Astrocyte of the cerebellum (primary cell): ENCODE results near the gene TOP1.

Experiments
- DNase-seq: peaks from one replicate; pipeline ENCODE4 v3.0.0-alpha.2; 2011; ENCODE audit warnings: low read depth
- H3K4me3 ChIP-seq: 2 replicates; pipeline ENCODE4 v1.5.1; 2011; ENCODE audit warnings: mild to moderate bottlenecking, low read depth, low read length, moderate library complexity
- in situ Hi-C: cut with HindIII; loops from 2 replicates; pipeline ENCODE4 v1.10.0; 2017; ENCODE audit warnings: low sequenced_read_pairs
- TF ChIP-seq, protein P1 (sequence below): IDR thresholded peaks from 2 replicates; pipeline ENCODE4 v1.5.1; 2012; ENCODE audit warnings: low read length, low read depth, moderate library complexity, mild to moderate bottlenecking; ENCODE audit errors: missing control alignments

TOP1 gene

GRCh38 chr20:41054070-41054846, 25.6 kb downstream of the TOP1 start:
- in situ Hi-C loops, result loop anchor here (10.0 kb wide), 1 partner anchor 69 kb away; no protein-coding TSS in a partner anchor
- H3K4me3 ChIP-seq, result no peak overlapping the region
- no peak for DNase-seq
- TF ChIP-seq, protein P1, sequence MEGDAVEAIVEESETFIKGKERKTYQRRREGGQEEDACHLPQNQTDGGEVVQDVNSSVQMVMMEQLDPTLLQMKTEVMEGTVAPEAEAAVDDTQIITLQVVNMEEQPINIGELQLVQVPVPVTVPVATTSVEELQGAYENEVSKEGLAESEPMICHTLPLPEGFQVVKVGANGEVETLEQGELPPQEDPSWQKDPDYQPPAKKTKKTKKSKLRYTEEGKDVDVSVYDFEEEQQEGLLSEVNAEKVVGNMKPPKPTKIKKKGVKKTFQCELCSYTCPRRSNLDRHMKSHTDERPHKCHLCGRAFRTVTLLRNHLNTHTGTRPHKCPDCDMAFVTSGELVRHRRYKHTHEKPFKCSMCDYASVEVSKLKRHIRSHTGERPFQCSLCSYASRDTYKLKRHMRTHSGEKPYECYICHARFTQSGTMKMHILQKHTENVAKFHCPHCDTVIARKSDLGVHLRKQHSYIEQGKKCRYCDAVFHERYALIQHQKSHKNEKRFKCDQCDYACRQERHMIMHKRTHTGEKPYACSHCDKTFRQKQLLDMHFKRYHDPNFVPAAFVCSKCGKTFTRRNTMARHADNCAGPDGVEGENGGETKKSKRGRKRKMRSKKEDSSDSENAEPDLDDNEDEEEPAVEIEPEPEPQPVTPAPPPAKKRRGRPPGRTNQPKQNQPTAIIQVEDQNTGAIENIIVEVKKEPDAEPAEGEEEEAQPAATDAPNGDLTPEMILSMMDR, result no peak

DNA sequence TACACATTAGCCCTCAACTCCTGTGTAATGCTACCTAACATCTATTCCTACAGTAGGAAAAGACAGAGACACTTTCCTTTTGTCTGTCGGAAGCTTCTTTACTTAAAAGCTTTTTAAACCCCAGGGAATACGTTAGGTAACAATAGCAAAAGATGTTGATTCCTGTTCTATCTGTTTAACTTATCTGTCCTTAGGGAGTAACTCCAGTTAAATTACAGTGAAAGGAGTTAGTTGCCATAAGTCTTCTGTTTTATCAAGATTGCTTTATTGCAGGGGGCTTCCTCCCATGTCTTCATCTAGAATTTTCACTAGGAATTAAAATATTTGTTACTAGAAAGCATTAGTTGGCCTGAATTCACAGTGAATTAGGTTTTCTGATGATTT, 26.2 kb downstream of the TOP1 start:
- H3K4me3 ChIP-seq, result no peak overlapping the region
- TF ChIP-seq, protein P1, result no peak
- no peak for DNase-seq
- in situ Hi-C loops, result loop anchor here (10.0 kb wide), 1 partner anchor 70 kb away; no protein-coding TSS in a partner anchor

DNA sequence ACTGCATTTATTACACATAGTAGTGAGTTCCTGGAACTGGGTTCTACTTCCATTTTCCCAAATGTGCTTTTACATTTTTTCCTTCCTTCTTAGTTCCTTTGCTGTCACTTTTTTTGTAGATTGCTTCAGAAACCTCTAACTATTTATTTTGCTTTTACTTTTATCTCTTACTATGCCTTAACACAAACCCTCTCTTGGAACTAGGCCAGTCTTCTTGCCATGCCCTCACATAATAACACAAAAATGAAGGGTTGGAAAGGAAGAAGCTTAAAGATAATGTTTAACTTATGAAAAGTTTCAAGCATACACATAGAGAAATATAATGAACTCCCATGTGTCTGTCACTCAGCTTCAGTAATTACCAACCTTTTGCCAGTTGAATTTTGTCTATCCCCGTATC, 27.1 kb downstream of the TOP1 start:
- in situ Hi-C loops, result loop anchor here (10.0 kb wide), 1 partner anchor 71 kb away; no protein-coding TSS in a partner anchor
- no peak for DNase-seq
- no peak overlapping the region for H3K4me3 ChIP-seq
- TF ChIP-seq, protein P1, result no peak

DNA sequence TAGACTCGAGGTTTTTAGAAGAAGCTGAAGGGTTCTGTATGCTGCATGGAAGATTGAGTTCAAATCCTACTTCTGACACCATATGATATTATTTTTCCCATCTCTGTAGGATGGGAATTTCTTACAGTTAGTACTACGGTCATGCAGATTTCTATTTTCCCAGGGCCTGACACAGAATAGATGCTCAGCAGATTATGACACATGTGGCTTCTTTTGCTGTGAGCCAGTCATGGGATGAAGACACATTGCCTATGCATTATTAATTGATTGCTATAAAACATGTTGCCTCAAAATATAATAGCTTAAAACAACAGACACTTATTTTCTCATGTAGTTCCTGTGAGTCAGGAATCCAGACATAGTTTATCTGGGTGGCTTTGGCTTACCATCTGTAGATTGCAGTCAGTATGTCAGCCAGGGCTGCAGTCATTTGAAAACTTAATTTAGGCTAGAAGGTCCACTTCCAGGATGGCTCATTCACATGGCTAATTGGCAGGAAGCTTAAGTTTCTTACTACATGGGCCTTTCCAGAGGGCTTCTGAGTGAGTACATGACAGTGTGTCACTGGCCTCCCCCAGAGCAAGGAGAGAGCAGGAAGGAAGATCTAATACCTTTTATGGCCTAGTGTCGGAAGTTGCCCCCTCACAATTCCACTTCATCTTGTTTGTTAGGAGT, 29.5 kb downstream of the TOP1 start:
- TF ChIP-seq, protein P1, result no peak
- in situ Hi-C loops, result loop anchor here (10.0 kb wide), 1 partner anchor 73 kb away; no protein-coding TSS in a partner anchor
- no peak for DNase-seq
- H3K4me3 ChIP-seq, result no peak overlapping the region

DNA sequence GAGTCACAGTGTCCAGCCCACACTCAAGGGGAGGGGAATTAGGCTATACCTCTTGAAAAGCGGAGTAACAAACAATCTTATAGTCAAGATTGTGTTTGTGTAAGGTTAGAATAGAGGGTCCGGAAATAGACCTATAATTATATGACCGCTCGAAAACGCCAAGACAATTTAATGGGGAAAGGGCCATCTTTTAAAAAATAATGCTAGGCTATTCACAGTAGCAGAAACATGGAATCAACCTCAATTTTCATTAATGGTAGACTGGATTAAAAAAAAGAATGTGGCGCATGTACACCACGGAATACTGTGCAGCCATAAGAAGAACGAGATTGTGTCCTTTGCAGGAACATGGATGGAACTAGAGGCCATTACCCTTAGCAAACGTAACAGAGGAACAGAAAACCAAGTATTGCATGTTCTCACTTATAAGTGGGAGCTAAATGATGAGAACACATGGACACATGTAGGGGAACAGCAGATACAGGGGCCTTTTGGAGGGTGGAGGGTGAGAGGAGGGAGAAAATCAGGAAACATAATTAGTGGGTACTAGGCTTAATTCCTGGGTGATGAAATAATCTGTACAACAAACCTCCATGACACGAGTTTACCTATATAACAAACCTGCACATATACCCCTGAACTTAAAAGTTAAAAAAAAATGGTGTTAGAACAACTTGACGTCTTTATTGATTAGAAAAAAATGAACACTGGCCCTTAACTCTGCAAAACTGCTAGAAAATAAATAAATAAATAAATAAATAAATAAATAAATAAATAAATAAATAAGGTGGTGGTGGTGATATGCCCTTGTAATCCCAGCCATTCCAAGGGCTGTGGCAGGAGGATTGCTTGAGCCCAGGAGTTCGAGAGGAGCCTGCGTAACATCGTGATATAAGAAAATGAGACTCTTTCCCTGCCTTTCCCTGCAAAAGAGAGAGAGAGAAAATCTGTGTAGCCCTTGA, 30.3 kb downstream of the TOP1 start:
- no peak overlapping the region for H3K4me3 ChIP-seq
- TF ChIP-seq, protein P1, result no peak
- DNase-seq, result no peak
- in situ Hi-C loops, result loop anchor here (10.0 kb wide), 1 partner anchor 74 kb away; no protein-coding TSS in a partner anchor

DNA sequence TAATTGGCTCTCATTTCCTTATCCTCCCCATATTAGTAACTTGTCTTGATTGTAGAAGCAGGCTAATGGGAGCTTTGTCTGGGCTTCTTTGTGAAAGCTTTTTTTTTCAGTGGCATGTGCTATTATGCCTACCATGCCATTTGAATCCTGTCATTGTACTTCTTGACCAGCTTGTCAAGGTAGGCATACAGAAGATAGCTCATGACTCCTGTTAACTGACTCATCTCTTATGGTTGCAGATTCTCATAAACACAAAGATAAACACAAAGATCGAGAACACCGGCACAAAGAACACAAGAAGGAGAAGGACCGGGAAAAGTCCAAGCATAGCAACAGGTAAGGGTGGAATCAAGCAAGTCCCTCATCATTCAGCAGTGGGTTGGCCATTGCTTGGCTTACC, 32.5 kb downstream of the TOP1 start:
- in situ Hi-C loops, result no loop called here
- DNase-seq, result no peak
- TF ChIP-seq, protein P1, result no peak
- H3K4me3 ChIP-seq, result no peak overlapping the region
